Uterus (tissue), 2 donors: Measurements from ENCODE around the gene MICOS13.

Source experiments
- POLR2A ChIP-seq, 2 donors: fragments of 450-650 bp; IDR thresholded peaks; one replicate each; pipeline ENCODE4 v1.6.1; 2016; ENCODE audit warnings: antibody characterized with exemption in 2 of 2, mild to moderate bottlenecking in 1 of 2, moderate library complexity in 1 of 2
- TF ChIP-seq, protein P1 (sequence below), 4 experiments: fragments of 200-600 bp in 2 of 4; fragments of 450-650 bp in 2 of 4; sonication (generic) in 2 of 4; IDR thresholded peaks; one replicate each; pipeline ENCODE4 v1.5.1; 2016 to 2019; ENCODE audit warnings: antibody characterized with exemption in 4 of 4, mild to moderate bottlenecking in 2 of 4, moderate library complexity in 1 of 4

DNA sequence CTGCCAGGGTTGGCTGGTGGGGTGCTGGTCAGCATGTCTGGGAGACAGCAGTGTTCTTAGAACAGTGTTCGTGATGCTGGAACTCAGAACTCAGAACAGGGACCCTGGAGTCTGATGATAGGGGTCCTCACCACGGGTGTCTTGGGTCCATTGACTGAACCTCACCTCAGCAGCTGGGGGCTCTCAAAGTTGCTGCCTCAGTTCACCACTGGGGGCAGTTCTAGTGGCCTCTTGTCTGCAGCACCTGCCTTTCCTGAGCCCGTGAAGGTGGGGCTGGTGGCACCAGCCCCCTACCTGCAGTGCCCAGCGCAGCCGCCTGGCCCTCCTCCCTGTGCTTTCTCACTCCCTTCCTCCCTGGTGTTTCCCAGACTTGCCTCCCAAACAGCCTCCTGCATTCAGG lies 29.0 kb downstream of the MICOS13 start:
- TF ChIP-seq, protein P1, sequence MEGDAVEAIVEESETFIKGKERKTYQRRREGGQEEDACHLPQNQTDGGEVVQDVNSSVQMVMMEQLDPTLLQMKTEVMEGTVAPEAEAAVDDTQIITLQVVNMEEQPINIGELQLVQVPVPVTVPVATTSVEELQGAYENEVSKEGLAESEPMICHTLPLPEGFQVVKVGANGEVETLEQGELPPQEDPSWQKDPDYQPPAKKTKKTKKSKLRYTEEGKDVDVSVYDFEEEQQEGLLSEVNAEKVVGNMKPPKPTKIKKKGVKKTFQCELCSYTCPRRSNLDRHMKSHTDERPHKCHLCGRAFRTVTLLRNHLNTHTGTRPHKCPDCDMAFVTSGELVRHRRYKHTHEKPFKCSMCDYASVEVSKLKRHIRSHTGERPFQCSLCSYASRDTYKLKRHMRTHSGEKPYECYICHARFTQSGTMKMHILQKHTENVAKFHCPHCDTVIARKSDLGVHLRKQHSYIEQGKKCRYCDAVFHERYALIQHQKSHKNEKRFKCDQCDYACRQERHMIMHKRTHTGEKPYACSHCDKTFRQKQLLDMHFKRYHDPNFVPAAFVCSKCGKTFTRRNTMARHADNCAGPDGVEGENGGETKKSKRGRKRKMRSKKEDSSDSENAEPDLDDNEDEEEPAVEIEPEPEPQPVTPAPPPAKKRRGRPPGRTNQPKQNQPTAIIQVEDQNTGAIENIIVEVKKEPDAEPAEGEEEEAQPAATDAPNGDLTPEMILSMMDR (IDR thresholded peaks at IDR 0.05): no peak
- TF ChIP-seq POLR2A (IDR thresholded peaks at IDR 0.05): no peak
